MM.1S (cell line): ENCODE measurements around the gene NSD1.

Source experiments
- DNase-seq: peaks from one replicate; pipeline ENCODE4 v3.0.0-alpha.2; 2015
- H2AFZ ChIP-seq: fragments of 300-600 bp; sonication (generic); 2 replicates; pipeline ENCODE4 v1.6.0; 2016; ENCODE audit warnings: antibody characterized with exemption, low read length
- H3F3A ChIP-seq: fragments of 300-600 bp; sonication (generic); 2 replicates; pipeline ENCODE4 v1.6.1; 2016; ENCODE audit warnings: mild to moderate bottlenecking, antibody characterized with exemption, low read length, moderate library complexity, mixed read lengths; ENCODE audit not compliant: insufficient read depth
- H3K27ac ChIP-seq: fragments of 300-600 bp; sonication (generic); 2 replicates; pipeline ENCODE4 v1.5.1; 2016; ENCODE audit warnings: mild to moderate bottlenecking, low read length
- H3K27me3 ChIP-seq: fragments of 300-600 bp; sonication (generic); replicated peaks from 2 replicates; pipeline ENCODE4 v1.6.0; 2016; ENCODE audit warnings: low read length; ENCODE audit not compliant: insufficient read depth
- H3K36me3 ChIP-seq: fragments of 300-600 bp; sonication (generic); replicated peaks from 2 replicates; pipeline ENCODE4 v1.6.1; 2016; ENCODE audit warnings: mild to moderate bottlenecking, low read length, mixed read lengths; ENCODE audit not compliant: insufficient read depth
- H3K4me1 ChIP-seq: fragments of 300-600 bp; sonication (generic); 2 replicates; pipeline ENCODE4 v1.6.1; 2016; ENCODE audit warnings: low read length, mixed read lengths
- H3K4me2 ChIP-seq: fragments of 300-600 bp; sonication (generic); 2 replicates; pipeline ENCODE4 v1.6.0; 2016; ENCODE audit warnings: low read depth, low read length
- H3K4me3 ChIP-seq: fragments of 300-600 bp; sonication (generic); 2 replicates; pipeline ENCODE4 v1.5.1; 2016; ENCODE audit warnings: low read length, mixed read lengths
- H3K79me2 ChIP-seq: fragments of 300-600 bp; sonication (generic); 2 replicates; pipeline ENCODE4 v1.6.1; 2016; ENCODE audit warnings: mixed run types, low read length, mixed read lengths
- H3K9ac ChIP-seq: fragments of 300-600 bp; sonication (generic); 2 replicates; pipeline ENCODE4 v1.6.1; 2016; ENCODE audit warnings: low read length, mixed read lengths
- H3K9me2 ChIP-seq: fragments of 300-600 bp; sonication (generic); replicated peaks from 2 replicates; pipeline ENCODE4 v1.6.1; 2016; ENCODE audit warnings: mild to moderate bottlenecking, low read length, mixed read lengths; ENCODE audit not compliant: insufficient read depth
- H3K9me3 ChIP-seq: fragments of 300-600 bp; sonication (generic); replicated peaks from 2 replicates; pipeline ENCODE4 v1.6.1; 2016; ENCODE audit warnings: mild to moderate bottlenecking, low read length, mixed read lengths; ENCODE audit not compliant: insufficient read depth
- H4K20me1 ChIP-seq: fragments of 300-600 bp; sonication (generic); 2 replicates; pipeline ENCODE4 v1.6.1; 2016; ENCODE audit warnings: mild to moderate bottlenecking, low read length, moderate library complexity, mixed read lengths; ENCODE audit not compliant: insufficient read depth
- CTCF ChIP-seq: fragments of 300-600 bp; sonication (generic); IDR thresholded peaks from 2 replicates; pipeline ENCODE4 v1.5.1; 2016; ENCODE audit warnings: antibody characterized with exemption, low read length, mixed read lengths
- EZH2 ChIP-seq: fragments of 300-600 bp; sonication (generic); optimal IDR thresholded peaks from 2 replicates; pipeline ENCODE3; 2017; ENCODE audit warnings: low read depth, mild to moderate bottlenecking, antibody characterized with exemption, low read length, mixed read lengths
- EZH2phosphoT487 ChIP-seq: fragments of 300-600 bp; sonication (generic); IDR thresholded peaks from 2 replicates; pipeline ENCODE4 v1.6.1; 2018; ENCODE audit warnings: antibody characterized with exemption, low read length

The NSD1 gene

GRCh38 chr5:177183766-177184360 lies 50.3 kb downstream of the NSD1 start:
- H3K9me2 ChIP-seq, result no peaks in the 10 kb centered on the region
- H3K27ac ChIP-seq, result no peak overlapping the region
- no peak overlapping the region for H3K4me3 ChIP-seq
- H3K4me1 ChIP-seq, result no peaks in the 10 kb centered on the region
- no peak overlapping the region for H3K4me2 ChIP-seq
- no peaks in the 10 kb centered on the region for H3K9me3 ChIP-seq
- no peak overlapping the region for H2AFZ ChIP-seq
- DNase-seq, result no peak
- H3K27me3 ChIP-seq, result no peaks in the 10 kb centered on the region
- H3F3A ChIP-seq, result no peaks in the 10 kb centered on the region
- no peaks in the 10 kb centered on the region for H3K36me3 ChIP-seq
- no peak for TF ChIP-seq EZH2phosphoT487
- no peak for TF ChIP-seq EZH2
- no peak for TF ChIP-seq CTCF
- H3K79me2 ChIP-seq, result peaks cover 43% of the 10 kb centered on the region
- no peaks in the 10 kb centered on the region for H4K20me1 ChIP-seq
- no peak overlapping the region for H3K9ac ChIP-seq

GRCh38 chr5:177185993-177186392 lies 52.4 kb downstream of the NSD1 start:
- Histone ChIP-seq H3K27me3 (no peaks in the 10 kb centered on the region), H3K4me2 (no peak overlapping the region), H2AFZ (no peak overlapping the region), H3K4me1 (no peaks in the 10 kb centered on the region), H3K27ac (no peak overlapping the region), H3K79me2 (peaks cover 37% of the 10 kb centered on the region), H3K9me2 (no peaks in the 10 kb centered on the region), H3K4me3 (no peak overlapping the region), H3K36me3 (no peaks in the 10 kb centered on the region), H3K9ac (no peak overlapping the region), H3F3A (no peaks in the 10 kb centered on the region), H4K20me1 (no peaks in the 10 kb centered on the region), H3K9me3 (no peaks in the 10 kb centered on the region)
- TF ChIP-seq EZH2phosphoT487, result no peak
- no peak for TF ChIP-seq CTCF
- TF ChIP-seq EZH2, result no peak
- no peak for DNase-seq

- no peak overlapping the region for H3K9ac ChIP-seq
- H3K4me1 ChIP-seq, result no peaks in the 10 kb centered on the region
- no peaks in the 10 kb centered on the region for H3F3A ChIP-seq
- H3K9me2 ChIP-seq, result no peaks in the 10 kb centered on the region
- no peak overlapping the region for H3K4me3 ChIP-seq
- H3K79me2 ChIP-seq, result peaks cover 35% of the 10 kb centered on the region
- no peak overlapping the region for H3K4me2 ChIP-seq
- no peaks in the 10 kb centered on the region for H3K9me3 ChIP-seq
- no peaks in the 10 kb centered on the region for H3K36me3 ChIP-seq
- H4K20me1 ChIP-seq, result no peaks in the 10 kb centered on the region
- DNase-seq, result no peak
- H3K27me3 ChIP-seq, result no peaks in the 10 kb centered on the region
- TF ChIP-seq EZH2phosphoT487 (no peak), CTCF (no peak), EZH2 (no peak)
- no peak overlapping the region for H2AFZ ChIP-seq
- no peak overlapping the region for H3K27ac ChIP-seq
Observed at GRCh38 chr5:177186645-177187044, 53.1 kb downstream of the NSD1 start.
